ENCODE results near the gene TRIM63. TPM values are rescaled to one million over a fixed set of nuclear protein-coding genes. Genes with fewer than 3 reads are reported as not detected.

The TRIM63 gene
- total RNA-seq, 1 donor: not detected

DNA sequence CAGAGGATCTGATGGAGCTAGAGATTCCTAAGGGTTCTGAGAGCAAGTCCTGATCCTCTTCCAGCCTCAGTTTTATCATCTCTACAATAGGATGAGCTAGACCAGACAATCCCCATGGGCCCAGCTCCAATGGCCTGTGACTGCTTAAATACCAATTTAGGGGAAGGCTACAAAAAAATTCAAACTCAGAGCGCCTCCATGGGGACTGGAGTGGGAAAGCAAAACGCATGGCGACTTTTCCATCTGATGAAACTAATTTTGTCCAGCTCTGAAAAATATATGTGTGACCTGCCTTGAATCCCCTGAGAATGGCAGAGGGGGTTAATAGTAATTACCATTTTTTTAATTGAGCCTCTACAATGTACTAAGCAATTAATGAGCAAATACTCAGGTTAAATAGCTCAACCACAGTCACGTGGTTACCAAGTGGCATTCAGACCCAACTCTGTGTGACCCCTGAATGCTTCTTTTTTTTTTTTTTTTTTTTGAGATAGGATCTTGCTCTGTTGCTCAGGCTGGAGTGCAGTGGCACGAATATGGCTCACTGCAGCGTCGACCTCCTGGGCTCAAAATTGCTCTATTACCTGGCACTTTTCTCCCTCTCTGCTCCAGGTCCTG is 37.5 kb downstream of the TRIM63 start:
- no peak for DNase-seq (ENCODE audit: low read depth)
- H3K4me3 ChIP-seq (ENCODE audit: low read depth, low read length): no peak overlapping the region
- TF ChIP-seq, protein P1, sequence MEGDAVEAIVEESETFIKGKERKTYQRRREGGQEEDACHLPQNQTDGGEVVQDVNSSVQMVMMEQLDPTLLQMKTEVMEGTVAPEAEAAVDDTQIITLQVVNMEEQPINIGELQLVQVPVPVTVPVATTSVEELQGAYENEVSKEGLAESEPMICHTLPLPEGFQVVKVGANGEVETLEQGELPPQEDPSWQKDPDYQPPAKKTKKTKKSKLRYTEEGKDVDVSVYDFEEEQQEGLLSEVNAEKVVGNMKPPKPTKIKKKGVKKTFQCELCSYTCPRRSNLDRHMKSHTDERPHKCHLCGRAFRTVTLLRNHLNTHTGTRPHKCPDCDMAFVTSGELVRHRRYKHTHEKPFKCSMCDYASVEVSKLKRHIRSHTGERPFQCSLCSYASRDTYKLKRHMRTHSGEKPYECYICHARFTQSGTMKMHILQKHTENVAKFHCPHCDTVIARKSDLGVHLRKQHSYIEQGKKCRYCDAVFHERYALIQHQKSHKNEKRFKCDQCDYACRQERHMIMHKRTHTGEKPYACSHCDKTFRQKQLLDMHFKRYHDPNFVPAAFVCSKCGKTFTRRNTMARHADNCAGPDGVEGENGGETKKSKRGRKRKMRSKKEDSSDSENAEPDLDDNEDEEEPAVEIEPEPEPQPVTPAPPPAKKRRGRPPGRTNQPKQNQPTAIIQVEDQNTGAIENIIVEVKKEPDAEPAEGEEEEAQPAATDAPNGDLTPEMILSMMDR (IDR thresholded peaks at IDR 0.05; ENCODE audit: insufficient read depth, low read depth, low read length): no peak

DNA sequence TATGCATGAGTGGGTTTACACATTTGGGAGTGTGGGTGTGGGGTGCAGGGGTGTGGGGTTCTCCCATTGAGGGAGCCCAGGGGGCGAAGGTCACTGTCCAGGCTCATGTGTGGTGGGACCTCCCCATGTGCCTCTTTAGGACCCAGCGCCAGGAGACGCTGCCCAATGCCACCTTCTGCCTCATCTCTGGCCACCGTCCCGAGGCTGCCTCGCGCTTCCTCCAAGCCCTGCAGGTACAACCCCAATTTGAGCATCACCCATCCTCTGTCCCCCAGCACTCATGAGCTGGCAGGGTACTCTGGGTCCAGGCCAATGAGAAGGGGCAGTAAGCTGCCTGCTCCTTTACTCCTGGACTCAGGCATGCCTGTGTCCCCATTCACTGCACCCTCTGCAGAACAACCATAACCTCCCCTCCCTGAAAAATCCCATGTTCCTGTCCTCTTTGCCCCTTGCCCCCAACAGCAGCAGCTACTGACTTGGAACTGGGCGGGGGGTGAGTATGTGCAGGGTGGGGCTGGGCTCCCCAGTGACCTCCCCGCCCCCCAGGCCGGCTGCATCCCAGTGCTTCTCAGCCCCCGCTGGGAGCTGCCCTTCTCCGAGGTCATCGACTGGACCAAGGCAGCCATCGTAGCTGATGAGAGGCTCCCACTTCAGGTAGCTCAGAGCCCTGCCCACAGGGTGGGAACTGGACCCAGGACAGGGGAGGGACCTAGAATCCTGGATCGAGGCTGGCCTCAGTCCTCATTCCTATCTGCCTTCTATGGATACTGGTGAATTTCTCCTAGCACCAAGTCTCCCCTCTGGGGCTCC is 38.2 kb downstream of the TRIM63 start:
- TF ChIP-seq, protein P1 (IDR thresholded peaks at IDR 0.05; ENCODE audit: insufficient read depth, low read depth, low read length): no peak
- no peak for DNase-seq (ENCODE audit: low read depth)
- H3K4me3 ChIP-seq (ENCODE audit: low read depth, low read length): no peak overlapping the region

DNA sequence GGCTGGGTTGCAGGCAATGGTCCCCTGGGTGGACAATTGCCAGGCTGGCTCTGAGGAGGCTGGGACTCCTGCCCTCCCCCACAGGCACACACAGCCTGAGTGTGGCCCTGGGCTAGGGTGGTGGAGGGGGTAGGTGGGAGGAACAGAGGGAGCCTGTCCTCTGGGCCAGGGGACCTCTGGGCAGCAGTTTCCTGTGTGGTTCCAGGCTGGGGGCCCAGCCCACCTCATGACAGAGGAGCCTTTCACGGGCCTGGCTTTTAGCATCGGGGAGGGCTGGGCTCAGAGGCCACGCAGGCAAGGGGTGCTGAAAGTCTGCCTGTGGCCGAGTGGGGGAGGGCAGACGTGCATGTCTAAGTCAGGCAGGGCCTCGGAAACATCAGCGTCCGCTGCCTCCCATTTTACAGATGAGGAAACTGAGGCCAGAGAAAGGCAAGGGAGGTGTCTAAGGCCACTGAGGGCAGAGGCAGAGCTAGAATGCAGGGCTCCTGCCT is 38.9 kb downstream of the TRIM63 start:
- H3K4me3 ChIP-seq (ENCODE audit: low read depth, low read length): no peak overlapping the region
- no peak for DNase-seq (ENCODE audit: low read depth)
- TF ChIP-seq, protein P1 (IDR thresholded peaks at IDR 0.05; ENCODE audit: insufficient read depth, low read depth, low read length): no peak

DNA sequence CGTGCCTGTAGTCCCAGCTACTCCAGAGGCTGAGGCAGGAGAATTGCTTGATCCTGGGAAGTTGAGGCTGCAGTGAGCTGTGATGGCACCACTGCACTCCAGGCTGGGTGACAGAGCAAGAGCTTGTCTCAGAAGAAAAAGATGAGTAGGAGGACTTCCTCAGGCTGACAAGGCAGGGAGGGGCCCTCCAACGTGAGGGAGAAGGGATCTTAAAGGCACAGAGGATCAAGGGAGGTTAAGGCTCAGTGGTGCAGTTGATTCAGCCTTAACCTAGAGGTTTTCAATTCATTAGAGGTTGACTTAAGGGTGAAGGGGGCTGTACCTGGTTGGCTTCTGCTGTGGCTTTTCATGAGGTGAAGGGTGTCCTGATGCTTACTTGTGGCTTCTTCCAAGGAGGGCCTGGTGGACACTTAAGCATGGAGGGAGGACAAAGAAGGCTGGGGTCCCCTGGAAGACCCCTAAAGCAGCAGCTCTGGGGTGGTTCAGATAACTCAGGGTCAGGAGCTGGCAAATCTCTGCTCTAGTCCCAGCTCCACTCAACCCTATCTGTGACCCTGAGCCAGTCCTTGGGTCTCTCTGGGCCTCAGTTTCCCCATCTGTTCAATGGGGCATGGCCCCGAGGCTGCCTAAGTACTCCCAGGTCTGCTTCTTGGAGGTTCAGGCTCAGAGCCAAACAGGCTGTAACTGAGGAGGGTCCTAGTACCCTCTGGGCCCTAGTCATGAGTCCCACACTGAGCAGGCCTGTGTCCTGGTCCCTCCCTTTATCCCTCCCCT is 39.5 kb downstream of the TRIM63 start:
- no peak overlapping the region for H3K4me3 ChIP-seq (ENCODE audit: low read depth, low read length)
- TF ChIP-seq, protein P1 (IDR thresholded peaks at IDR 0.05; ENCODE audit: insufficient read depth, low read depth, low read length): no peak
- DNase-seq (ENCODE audit: low read depth): no peak

DNA sequence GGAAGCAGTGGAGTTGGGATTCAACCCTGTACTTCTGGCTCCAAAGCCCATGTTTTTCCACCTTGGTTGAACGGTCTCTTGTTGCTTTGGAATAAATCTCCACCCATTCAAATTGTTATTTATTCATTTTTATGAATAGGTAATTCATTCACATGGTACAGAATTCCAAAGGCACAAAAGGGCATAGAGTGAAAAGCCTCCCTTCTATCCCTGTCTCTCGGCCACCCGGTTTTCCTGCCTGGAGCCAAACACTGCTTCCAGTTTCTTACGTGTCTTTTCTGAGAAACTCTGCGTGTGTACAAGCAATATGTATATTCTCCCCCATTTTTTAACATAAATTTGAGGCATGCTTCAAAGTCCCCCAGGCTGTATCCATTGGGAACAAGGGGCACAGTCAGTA is 41.9 kb downstream of the TRIM63 start:
- no peak for DNase-seq (ENCODE audit: low read depth)
- no peak overlapping the region for H3K4me3 ChIP-seq (ENCODE audit: low read depth, low read length)
- TF ChIP-seq, protein P1 (IDR thresholded peaks at IDR 0.05; ENCODE audit: insufficient read depth, low read depth, low read length): no peak

DNA sequence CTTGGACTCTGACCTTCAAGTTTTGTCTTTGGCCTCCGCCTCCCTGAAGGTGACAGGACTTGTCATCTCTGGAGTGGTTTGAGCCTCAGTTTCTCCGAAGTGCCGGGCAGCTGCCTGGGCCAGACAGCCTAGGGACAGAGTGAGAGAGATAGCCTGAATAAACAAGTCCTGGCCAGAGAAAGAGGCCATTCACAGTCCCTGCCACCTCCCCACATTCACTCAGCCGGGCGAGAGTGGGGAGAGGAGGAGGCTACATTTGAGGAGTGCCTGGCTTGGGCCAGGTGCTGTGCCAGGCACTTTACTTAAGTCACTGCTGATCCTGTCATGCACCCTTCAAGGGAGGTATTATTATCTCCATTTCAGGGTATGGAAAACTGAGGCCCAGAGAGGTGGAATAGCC is 42.4 kb downstream of the TRIM63 start:
- TF ChIP-seq, protein P1 (IDR thresholded peaks at IDR 0.05; ENCODE audit: insufficient read depth, low read depth, low read length): no peak
- no peak for DNase-seq (ENCODE audit: low read depth)
- no peak overlapping the region for H3K4me3 ChIP-seq (ENCODE audit: low read depth, low read length)

Measured in fibroblast of villous mesenchyme (primary cell).